Spleen (tissue), 13 donors: ENCODE data around the gene SMC4. TPM values are rescaled to one million over a fixed set of nuclear protein-coding genes. Genes with fewer than 3 reads are reported as not detected.
A peak's percentile ranks its signal among the peaks of the same experiment; 100 is the strongest.
"Not testable (repeated sequence)": the region's sequence is repeated elsewhere in the genome, so short reads cannot be mapped to it uniquely, and the experiment has no call there.

Experiments used
- DNase-seq: peaks from one replicate; pipeline ENCODE4 v3.0.0-alpha.2; 2020
- H3K27ac ChIP-seq, 8 donors: fragments of 200-600 bp; sonication (generic) in 7 of 8; 1 replicate in 4 of 8; 2 replicates in 4 of 8; pipeline versions ENCODE4 v1.5.0 to v1.8.0; 2016 to 2021; ENCODE audit warnings: inconsistent platforms in 4 of 8, mild to moderate bottlenecking in 4 of 8, moderate library complexity in 1 of 8
- H3K27me3 ChIP-seq, 7 donors: fragments of 200-600 bp; sonication (generic) in 6 of 7; replicated peaks in 1 of 7; 1 replicate in 4 of 7; 2 replicates in 3 of 7; pipeline versions ENCODE4 v1.5.0 to v1.8.0; 2016 to 2021; ENCODE audit warnings: inconsistent platforms in 3 of 7, mild to moderate bottlenecking in 1 of 7
- H3K36me3 ChIP-seq, 6 donors: fragments of 200-600 bp; sonication (generic) in 5 of 6; 1 replicate in 4 of 6; 2 replicates in 2 of 6; pipeline versions ENCODE4 v1.5.0 to v1.8.0; 2016 to 2021; ENCODE audit warnings: inconsistent platforms in 2 of 6
- H3K4me1 ChIP-seq, 6 donors: fragments of 200-600 bp; sonication (generic) in 5 of 6; 1 replicate in 3 of 6; 2 replicates in 3 of 6; pipeline versions ENCODE4 v1.5.0 to v1.8.0; 2016 to 2021; ENCODE audit warnings: inconsistent platforms in 3 of 6
- H3K4me3 ChIP-seq, 8 donors: fragments of 200-600 bp; sonication (generic) in 7 of 8; 1 replicate in 4 of 8; 2 replicates in 4 of 8; pipeline versions ENCODE4 v1.5.0 to v1.8.0; 2016 to 2021; ENCODE audit warnings: inconsistent platforms in 4 of 8, mild to moderate bottlenecking in 4 of 8, moderate library complexity in 2 of 8
- H3K9me3 ChIP-seq, 8 donors: fragments of 200-600 bp; sonication (generic) in 7 of 8; 1 replicate in 4 of 8; 2 replicates in 4 of 8; pipeline versions ENCODE4 v1.5.0 to v1.8.0; 2016 to 2021; ENCODE audit warnings: inconsistent platforms in 4 of 8
- CTCF ChIP-seq, 11 experiments: fragments of 200-600 bp in 7 of 11; fragments of 450-650 bp in 4 of 11; sonication (generic) in 4 of 11; IDR thresholded peaks in 8 of 11; conservative IDR thresholded peaks in 3 of 11; 1 replicate in 7 of 11; 2 replicates in 4 of 11; pipeline versions ENCODE4 v1.4.0 to v1.8.0; 2016 to 2021; ENCODE audit warnings: antibody characterized with exemption in 11 of 11, inconsistent platforms in 4 of 11, mild to moderate bottlenecking in 1 of 11
- POLR2A ChIP-seq, 3 donors: fragments of 450-650 bp; IDR thresholded peaks; one replicate each; pipeline ENCODE4 v1.5.1; 2017; ENCODE audit warnings: antibody characterized with exemption in 3 of 3, mild to moderate bottlenecking in 1 of 3
- POLR2AphosphoS5 ChIP-seq, 3 donors: sonication (generic); formaldehyde crosslinking; IDR thresholded peaks; one replicate each; pipeline ENCODE4 v1.5.1; 2017; ENCODE audit warnings: antibody characterized with exemption in 3 of 3
- WGBS, 5 donors: extraction: QIAGEN DNeasy Blood & Tissue Kit in 3 of 5; methylation state at CpG; one replicate each; pipeline versions ENCODE4 v1.1.5 to v1.1.7; 2013 to 2018; 5-methylcytosine and 5-hydroxymethylcytosine counted together
- intact Hi-C: fragments of 100-400 bp; cut with DNase I; formaldehyde crosslinking; loops from one replicate; pipeline ENCODE4 v1.15.0; 2023; ENCODE audit warnings: low total_unique reads
- long read RNA-seq, 2 donors: transcript quantifications; one replicate each; lab custom pipeline, GENCODE V29; 2026
- polyA plus RNA-seq, 3 donors: library from polyadenylated mRNA; stranded (reverse); fragments of 200-250 nt; gene quantifications; one replicate each; pipeline ENCODE4 v1.2.1, GENCODE V29; 2013
- total RNA-seq, 7 donors: library from RNA; depleted of rRNA in 3 of 7; stranded (reverse); fragments of >200 nt in 3 of 7; fragmentation: NEBNext Ultra II Directional in 4 of 7; extraction: Animal tissue kit (Norgen Biotek cat#: 25700) in 4 of 7; gene quantifications; one replicate each; pipeline versions ENCODE4 v1.1.0 to v1.2.1, GENCODE V29; 2016 to 2021
- donor health status: healthy with polysubstance abuse.
- donor health status: DM: no; HTN: no; CAD: no; lungs with moderate emphysema.
- donor health status: DM: no; HTN: no; CAD: no.
- donor health status: Bipolar disorder and iron deficiency.
- donor health status: healthy.
- donor health status: DM: no; HTN: no; CAD: no.
- donor health status: DM: yes; HTN: yes; CAD: no.

SMC4 gene
- total RNA-seq (100 to 1,000 TPM in 1 of 7 donors, 10 to 100 TPM in 6; 48.3 to 112 (median 56.5) TPM), polyA plus RNA-seq (10 to 100 TPM; 21.2 to 28.3 (median 23.5) TPM)
- long read RNA-seq, donor 1, full-length matches to known transcripts = 4 of 30 reads
- long read RNA-seq, donor 1, partial matches to known transcripts = 26 of 30 reads
- long read RNA-seq, donor 1, other reads (novel, unspliced or antisense) = 0 of 30 reads
- long read RNA-seq, donor 2, full-length matches to known transcripts = 5 of 32 reads
- long read RNA-seq, donor 2, partial matches to known transcripts = 27 of 32 reads
- long read RNA-seq, donor 2, other reads (novel, unspliced or antisense) = 0 of 32 reads

GRCh38 chr3:160399125-160400029, at the start of gene SMC4, which contains the start of gene IFT80:
TSS of gene SMC4 (plus strand) at chr3:160399650. CDS start at chr3:160400827, 1,177 bp downstream.
TSS of gene IFT80 (minus strand) at chr3:160399225. CDS start at chr3:160384600, 14,625 bp downstream.
- H3K27ac ChIP-seq = peak within 1 kb of the TSS; percentile 88 to 98 (median 93)
- H3K9me3 ChIP-seq = no peaks in the 10 kb centered on the region
- intact Hi-C loops = no loop called here
- H3K27me3 ChIP-seq = peaks cover 0 to 21% (median 0%) of the 10 kb centered on the region in 7 donors
- H3K4me3 ChIP-seq = peak within 1 kb of the TSS; percentile 77 to 94 (median 89)
- H3K36me3 ChIP-seq = no peaks in the 10 kb centered on the region
- peaks cover 0 to 56% (median 43%) of the 10 kb centered on the region in 6 donors for H3K4me1 ChIP-seq
- TF ChIP-seq POLR2A (IDR thresholded peaks at IDR 0.05) = peak in 1 of 3 donors; percentile 55
- TF ChIP-seq POLR2AphosphoS5 (IDR thresholded peaks at IDR 0.05) = peak; percentile 70 to 77 (median 76)
- TF ChIP-seq CTCF (IDR thresholded peaks at IDR 0.05 in 8 of 11, conservative IDR thresholded peaks at IDR 0.05 in 3 of 11) = peak in 4 of 11 experiments; percentile 14 to 45 (median 33)
- 0 to 1% (median 1%) methylated on average over 53 to 63 of the region's 63 CpGs for WGBS, 5 donors
- peak; percentile 99 for DNase-seq

- WGBS, 5 donors = 91 to 98% (median 96%) methylated on average over 4 of the region's 4 CpGs
- H3K36me3 ChIP-seq = peaks cover 0 to 71% (median 18%) of the 10 kb centered on the region in 6 donors
- no peaks in the 10 kb centered on the region for H3K4me1 ChIP-seq
- no peaks in the 10 kb centered on the region for H3K27me3 ChIP-seq
- H3K4me3 ChIP-seq = no peak overlapping the region
- intact Hi-C loops = no loop called here
- no peak for DNase-seq
- H3K27ac ChIP-seq = no peak overlapping the region
- TF ChIP-seq CTCF (IDR thresholded peaks at IDR 0.05 in 8 of 11, conservative IDR thresholded peaks at IDR 0.05 in 3 of 11) (no peak), POLR2AphosphoS5 (IDR thresholded peaks at IDR 0.05) (no peak), POLR2A (IDR thresholded peaks at IDR 0.05) (no peak)
- no peaks in the 10 kb centered on the region for H3K9me3 ChIP-seq
Measured at GRCh38 chr3:160355826-160356225, 43.6 kb upstream of the SMC4 start.

GRCh38 chr3:160362896-160363295, 36.6 kb upstream of the SMC4 start:
- intact Hi-C loops, DNase-seq, H3K4me3 ChIP-seq, H3K27me3 ChIP-seq, H3K4me1 ChIP-seq, H3K27ac ChIP-seq, H3K9me3 ChIP-seq: not testable (repeated sequence)
- WGBS, 5 donors = 36 to 76% (median 53%) methylated on average over 2 of the region's 2 CpGs
- peaks cover 0 to 47% (median 3%) of the 10 kb centered on the region in 6 donors for H3K36me3 ChIP-seq

GRCh38 chr3:160365869-160366522, 33.5 kb upstream of the SMC4 start:
- no peak overlapping the region for H3K27ac ChIP-seq
- WGBS, 5 donors = 94 to 100% (median 98%) methylated on average over 1 of the region's 1 CpG
- no peak for DNase-seq

More at GRCh38 chr3:160365869-160366522, 33.5 kb upstream of the SMC4 start:
- intact Hi-C loops = no loop called here
- Histone ChIP-seq H3K36me3 (peaks cover 0 to 22% (median 0%) of the 10 kb centered on the region in 6 donors), H3K9me3 (no peaks in the 10 kb centered on the region), H3K4me3 (no peak overlapping the region), H3K27me3 (no peaks in the 10 kb centered on the region), H3K4me1 (peaks cover 0 to 8% (median 0%) of the 10 kb centered on the region in 6 donors)
- TF ChIP-seq CTCF (IDR thresholded peaks at IDR 0.05 in 8 of 11, conservative IDR thresholded peaks at IDR 0.05 in 3 of 11) = no peak
- no peak for TF ChIP-seq POLR2A (IDR thresholded peaks at IDR 0.05)
- TF ChIP-seq POLR2AphosphoS5 (IDR thresholded peaks at IDR 0.05) = no peak
